ENCODE measurements around the gene BEGAIN.

The BEGAIN gene

DNA sequence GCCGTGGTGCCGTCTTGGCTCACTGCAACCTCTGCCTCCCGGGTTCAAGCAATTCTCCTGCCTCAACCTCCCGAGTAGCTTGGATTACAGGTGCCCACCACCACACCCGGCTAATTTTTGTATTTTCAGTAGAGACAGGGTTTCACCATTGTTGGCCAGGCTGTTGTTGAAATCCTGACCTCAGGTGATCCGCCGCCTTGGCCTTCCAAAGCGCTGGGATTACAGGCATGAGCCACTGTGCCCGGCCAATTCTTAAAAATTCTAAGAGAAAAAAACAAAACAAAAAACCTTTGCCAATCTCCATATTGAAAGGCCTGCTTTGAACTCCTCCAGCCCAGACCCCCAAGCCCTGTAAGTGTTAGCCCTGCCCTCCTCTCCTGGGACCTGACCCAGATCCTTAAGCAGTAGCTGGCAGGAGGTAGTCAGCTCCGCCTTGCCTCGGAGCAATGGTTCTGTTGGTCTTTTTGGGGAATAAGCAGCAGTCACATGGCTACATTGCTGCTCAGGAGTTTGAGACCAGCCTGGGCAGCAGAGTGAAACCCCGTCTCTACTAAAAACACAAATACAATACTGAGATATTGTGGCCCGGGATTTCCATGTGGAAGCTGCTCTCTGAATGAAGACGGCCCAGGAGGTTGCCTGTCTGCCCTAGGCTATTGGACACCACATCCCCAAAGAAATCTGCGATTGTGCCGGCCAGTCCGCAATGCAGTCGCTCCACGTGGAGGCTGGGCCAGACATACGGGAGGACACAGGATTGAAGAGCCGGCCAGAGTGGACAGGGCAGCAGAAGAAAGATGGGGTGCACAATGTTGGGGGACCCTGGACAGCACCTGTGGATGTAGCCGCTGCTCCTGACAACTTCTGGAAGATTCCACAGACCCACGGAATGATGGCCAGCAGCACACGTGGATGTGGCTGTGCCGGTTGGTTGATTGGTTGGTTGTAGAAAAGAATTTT is 28.8 kb upstream of the BEGAIN start:
- no peak for DNase-seq

DNA sequence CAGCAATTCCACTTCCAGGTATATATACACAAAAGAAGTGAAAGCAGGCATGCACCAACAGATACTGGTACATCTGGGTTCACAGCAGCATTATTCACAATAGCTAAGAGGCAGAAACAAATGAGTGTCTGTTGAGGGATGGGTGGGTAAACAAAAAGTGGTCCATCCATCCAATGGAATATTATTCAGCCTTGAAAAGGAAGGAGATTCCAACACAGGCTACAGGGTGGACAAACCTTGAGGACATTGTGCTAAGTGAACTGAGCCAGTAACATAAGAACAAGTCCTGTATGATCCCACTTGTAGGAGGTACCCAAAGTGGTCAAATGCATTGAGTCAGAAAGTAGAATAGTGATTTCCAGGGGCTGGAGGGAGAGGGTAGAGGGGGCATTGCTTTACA is 27.6 kb upstream of the BEGAIN start:
- no peak for DNase-seq

DNA sequence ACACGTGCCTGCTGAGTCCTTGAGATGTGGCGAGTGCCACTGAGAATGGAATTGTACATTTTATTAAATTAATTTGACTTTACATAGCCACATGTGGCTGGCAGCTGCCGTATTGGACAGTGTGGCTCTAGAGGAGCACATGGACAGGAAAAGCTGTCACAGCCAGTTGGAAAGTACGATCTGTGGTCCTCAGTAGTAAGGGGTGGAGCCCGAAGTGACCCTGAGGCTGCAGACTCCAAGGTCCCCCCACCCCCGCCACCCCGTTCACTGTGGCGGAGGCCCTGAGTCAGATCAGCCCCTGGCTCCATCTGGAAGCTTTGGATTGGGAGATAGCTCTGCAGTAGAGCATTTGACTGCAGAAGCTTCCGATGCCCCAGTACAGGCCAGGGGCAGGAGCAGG is 25.8 kb upstream of the BEGAIN start:
- DNase-seq, result no peak

DNA sequence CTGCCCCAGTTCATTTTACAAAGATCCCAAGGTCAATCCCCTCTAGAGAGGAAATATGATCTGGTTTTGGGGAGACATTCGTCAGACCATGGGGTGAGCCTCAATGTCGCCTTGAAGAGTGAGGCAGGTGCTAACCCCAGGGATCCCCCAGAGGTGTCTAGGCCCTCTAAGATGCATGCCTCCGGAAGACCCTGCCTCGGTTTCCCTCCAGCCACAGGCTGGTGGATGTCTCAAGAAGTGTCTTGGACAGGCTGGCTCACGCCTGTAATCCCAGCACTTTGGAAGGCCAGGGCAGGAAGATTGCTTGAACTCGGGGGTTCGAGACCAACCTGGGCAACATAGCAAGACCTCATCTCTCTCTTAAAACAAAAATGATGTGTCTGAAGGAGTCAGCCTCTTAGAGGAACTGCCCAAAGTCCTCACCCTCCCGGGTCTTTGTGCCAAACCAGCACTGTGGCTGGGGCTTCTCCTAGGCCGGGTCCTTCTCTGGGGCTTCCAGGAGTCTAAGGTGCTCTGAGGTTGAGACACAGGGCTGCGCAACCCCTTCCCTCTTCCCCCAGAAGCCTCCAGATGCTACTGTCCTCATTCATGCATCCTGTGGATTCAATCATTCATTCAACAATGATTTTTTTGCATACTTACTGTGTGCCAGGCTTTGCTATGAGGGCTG is 24.7 kb upstream of the BEGAIN start:
- DNase-seq, result no peak

DNA sequence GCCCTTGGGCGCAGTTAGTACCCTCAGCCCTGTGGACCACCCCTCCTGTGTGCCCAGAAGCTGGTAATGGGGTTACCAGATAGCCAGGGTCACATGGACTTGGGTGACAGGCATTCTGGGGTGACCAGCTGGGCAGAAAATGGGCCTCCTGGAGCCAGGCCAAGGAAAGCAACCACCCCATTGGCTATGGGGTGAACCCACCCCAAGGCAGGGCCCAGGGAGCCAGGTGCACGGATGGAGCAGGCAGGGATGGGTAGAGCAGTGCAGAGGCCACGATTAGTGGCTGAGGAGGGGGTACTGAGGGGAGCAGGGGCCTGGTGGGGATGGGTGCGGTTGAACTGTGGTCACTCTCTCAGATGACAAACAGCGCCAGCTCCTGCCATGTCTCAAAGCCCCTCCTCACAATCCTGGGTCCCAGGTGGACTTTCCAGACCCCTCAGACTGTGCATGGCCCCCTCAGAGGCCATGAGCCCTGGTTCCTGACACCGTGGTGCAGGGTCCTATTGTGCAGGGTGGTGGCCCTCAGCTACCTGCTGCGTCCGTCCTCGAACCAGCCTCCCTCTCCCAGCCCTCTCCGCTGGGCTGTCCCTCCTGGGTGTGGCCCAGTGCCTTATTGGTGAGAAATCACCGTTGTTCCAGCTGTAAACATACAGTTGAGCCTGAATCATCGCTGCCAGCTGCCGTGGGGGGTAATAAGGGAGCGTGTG is 23.4 kb upstream of the BEGAIN start:
- DNase-seq, result no peak

DNA sequence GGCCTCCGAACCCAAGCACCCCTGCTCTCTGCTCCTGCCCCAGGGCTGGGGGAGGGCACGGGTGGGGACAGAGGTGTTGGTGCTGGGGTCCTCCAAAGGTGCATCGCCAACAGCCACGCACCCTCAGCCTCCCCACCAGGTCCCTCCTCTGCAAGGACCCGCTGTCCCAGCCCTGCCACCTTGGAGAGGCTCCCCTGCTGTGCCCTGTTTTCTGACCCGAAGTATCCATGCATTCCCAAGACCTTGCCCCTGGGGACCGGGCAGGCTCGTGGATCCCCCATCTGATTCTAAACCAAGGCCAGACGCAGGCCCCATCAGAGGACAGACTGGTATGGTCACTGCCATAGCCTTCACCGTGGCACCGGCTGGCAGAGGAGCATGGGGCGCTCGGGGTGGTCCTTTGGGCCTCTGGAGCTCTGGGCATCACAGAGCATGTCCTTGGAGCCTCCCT is 22.7 kb upstream of the BEGAIN start:
- DNase-seq, result no peak

DNA sequence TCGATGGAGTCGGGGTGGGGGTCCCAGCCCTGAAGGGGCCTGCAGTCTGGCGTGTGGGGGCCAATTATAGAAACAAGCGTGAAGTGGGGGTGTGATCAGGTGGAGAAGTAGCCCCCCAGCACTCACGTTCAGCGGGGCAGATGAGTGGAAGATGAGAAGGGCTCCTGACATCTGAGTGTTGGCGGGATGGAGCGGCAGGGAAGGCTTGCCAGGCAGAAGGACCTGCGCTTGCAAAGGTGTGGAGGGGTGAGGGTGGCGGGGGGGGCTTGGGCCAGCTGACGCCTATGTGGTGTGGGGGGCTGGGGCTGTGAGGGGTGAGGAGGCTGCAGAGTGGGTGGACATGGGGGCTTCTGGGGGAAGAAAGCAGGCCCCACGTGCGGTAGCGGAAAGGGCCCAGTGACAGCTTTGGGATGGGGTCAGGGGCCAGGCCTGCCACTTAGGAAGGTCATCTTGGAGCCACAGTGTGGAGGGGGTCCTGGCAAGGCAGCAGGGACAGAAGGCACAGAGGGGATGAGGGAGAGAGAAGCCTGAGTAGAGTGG is 22.2 kb upstream of the BEGAIN start:
- DNase-seq, result no peak

DNA sequence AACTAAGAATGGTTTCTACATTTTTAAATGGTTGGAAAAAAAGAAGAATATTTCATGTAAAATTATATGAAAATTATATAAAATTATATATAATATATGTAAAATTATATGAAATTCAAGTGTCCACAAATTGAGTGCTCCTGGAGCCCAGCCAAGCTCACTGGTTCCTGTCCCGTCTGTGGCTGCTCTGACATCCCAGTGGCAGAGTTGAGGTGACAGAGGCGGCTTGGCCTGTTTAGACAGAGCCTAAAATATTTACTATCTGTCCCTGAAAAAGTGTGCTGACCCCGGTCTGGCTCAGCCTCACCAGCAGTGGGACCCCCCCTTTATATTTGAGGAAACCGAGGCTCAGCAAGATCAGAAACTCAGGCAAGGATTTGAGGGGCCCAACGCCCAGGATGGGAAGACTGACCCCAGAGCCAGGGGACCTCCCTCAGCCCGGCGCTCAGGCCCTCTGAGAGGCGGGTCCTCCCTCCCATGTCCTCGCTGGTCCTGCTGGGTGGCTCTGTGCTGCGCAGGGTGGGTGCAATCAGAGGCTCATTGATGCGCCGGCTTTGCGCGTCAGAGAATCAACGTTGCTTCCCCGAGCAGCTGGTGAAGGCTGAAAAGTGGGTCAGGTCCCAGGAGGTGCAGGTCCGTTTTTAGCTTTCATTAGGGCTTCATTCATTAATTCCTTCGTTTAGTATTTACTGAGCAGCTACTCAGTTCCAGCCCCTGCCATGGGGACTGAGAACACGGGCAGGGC is 21.5 kb upstream of the BEGAIN start:
- no peak for DNase-seq

DNA sequence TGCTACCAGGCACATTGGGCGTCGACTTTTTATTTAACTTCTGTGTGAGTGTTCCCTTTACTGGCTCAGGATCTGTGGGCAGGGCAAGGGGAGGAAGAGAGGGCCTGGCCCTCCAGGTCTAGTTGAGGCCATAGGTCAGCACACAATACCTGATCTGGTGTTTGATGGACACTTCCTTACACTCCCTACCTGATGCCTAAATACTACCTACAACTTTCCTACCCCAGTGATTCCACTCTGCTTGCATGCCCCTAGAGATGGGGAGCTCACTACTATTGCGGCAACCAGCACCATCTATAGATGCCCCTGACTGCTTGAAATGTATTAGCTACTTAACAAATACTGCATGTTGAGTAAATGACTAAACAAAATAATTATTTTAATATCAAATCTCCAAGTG is 20.8 kb upstream of the BEGAIN start:
- no peak for DNase-seq

DNA sequence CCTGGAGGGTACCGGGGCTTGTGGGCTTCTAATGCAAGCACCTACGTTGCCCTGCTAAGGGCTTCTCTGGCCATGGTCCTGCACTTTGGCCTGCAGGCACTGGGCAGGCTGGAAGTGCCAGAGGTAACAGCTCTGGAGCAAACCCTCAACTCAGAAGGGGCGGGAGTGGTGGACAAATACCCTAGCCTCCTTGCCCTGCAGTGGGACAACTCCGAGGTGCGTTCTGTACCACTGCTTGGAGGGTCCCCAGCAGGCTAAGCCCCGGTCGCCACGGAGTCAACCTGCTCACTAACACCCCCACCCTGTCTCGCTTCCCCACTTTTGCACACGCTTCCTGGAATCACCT is 20.4 kb upstream of the BEGAIN start:
- DNase-seq, result no peak

DNA sequence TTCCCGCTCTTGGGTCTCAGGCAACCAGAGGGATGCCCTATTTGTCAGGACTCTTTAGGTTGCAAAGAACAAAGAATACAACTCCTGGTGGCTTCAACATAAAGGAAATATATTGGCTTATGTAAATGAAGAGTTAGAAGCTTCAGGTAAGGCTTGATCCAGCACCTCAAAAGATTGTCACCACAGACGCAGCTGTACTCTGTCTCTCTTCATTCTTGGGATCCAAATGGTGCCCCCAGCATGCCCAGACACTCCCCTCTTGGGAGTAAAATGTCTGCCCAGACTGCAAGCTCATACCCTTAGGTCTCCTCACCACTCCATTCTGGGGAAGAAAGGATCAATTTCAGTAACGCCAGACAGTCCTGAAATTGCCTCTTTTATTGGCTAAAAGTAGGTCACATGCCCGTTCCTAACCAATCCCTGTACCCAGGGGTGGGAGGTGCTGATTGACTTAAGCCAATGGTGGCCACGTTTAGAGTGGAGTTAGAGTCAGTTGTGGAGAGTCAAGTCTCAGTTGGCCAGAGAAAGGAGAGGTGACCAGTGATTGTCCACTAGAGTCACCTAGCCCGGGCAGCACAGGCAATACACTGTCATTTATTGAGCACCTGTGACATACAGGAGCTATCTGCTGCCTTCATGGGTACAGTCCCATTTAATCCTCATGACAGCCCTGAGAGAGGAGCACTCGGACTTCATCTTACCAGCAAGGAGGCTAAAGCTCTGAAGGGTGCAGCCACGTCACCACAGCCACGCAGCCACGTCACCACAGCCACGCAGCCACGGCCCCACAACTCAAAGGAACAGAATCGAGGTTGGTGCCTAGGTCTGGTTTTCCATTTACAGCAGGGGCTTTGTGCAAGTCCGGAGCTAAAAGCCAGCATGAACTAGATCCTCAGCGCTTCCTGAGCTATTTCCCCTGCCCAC is 19.7 kb upstream of the BEGAIN start:
- no peak for DNase-seq

DNA sequence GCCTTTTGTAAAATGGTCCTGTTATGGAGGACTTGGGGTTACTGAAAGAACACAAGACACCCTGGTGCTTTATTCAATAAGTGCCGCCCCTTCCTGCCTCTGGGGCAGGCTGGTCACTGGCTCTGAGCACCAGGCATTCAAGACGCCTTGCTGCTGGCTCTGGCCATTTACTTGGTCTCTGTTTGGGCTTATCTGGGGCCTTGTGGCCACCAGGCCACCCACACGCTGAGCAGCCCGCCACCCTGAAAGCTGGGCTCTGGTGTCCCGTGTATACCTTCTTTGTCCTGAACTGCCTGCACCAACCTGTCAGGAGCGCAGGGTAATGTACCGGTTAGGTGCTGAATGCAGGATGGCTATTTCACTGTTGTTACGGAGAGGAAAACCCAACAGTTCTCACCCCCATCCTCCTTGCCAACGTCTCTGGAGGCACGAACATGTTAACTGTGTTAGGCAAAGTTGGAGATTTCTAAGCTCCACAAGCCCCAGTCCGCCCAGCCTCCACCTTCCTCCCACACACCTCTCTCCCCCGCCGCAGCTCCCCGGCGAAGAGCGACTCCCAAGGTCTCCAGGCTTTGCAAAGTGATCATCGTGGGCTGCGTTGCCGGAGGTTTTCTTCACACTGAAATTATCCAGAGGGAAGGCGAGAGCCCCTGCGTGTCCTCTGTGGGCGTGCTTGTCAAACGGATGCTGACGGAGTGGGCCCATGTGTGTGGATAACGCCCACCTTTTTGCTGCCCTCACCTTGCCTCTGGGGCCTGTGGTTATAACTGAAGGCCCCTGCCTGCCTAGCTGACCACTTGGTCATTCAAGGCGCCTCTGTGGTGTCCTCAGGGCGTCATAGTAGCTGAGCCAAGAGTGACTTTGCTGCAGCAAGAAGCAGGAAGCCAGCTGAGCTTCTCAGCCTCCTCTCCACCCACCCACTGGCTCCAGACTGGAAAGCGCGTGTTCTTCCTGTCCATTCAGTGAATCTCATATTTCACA is 18.8 kb upstream of the BEGAIN start:
- DNase-seq, result no peak

DNA sequence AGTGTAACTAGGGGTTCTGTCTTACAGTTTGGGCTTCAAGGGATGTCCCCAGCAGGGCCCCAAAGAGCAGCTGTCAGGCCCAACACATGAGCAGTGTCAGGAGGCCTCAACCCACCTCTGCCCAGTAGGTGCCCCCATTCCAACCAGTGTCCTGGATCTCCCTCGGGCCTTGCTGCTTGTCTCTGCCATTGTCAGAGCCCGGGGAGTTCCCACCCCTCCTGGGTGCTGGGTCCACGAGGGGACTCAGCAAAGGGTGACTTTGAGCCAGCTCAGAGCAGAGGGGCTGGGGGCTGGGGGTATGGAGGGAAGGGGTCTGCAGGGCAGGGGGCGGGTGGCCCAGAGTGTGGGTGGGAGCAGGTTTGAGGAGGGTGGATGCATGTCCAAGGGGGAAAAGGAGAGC is 18.0 kb upstream of the BEGAIN start:
- DNase-seq, result no peak

DNA sequence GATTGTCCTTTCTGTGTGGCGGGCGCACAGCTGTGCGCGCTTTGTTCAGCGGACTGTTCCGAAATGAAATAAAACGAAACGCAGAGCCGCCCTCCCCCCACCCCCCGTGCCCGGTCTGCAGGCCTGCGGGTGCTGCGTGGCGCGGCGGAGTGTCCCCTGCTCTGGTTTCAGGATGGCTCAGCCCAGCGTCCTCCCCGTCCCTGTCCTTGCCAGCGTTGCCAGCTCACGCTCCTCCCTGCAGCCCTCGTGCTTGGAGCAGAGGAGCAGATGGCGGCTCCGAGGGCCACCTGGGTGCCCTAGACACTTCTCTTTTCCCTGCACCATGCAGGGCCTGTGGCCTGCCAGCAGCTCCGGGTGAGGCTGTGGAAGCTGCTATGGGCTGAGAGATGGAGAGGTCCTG is 17.5 kb upstream of the BEGAIN start:
- DNase-seq, result no peak

DNA sequence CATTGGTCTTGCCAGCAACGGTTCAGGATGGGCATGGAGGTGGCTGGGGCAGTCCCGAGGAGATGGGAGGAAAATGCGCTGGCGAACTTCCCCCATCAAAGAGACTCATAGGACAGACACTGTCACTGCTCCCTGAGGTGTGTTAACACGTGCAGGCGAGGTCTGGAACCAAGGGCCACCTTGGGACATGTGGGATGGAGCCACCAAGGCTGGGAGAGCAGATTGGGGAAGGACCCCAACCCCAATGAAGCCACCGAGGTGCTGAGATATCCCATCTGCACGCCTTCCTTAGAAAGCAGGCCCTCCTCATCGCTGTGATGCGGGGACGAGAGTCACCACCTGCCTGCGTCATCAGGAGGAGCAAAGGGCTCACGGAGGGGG is 16.9 kb upstream of the BEGAIN start:
- no peak for DNase-seq

DNA sequence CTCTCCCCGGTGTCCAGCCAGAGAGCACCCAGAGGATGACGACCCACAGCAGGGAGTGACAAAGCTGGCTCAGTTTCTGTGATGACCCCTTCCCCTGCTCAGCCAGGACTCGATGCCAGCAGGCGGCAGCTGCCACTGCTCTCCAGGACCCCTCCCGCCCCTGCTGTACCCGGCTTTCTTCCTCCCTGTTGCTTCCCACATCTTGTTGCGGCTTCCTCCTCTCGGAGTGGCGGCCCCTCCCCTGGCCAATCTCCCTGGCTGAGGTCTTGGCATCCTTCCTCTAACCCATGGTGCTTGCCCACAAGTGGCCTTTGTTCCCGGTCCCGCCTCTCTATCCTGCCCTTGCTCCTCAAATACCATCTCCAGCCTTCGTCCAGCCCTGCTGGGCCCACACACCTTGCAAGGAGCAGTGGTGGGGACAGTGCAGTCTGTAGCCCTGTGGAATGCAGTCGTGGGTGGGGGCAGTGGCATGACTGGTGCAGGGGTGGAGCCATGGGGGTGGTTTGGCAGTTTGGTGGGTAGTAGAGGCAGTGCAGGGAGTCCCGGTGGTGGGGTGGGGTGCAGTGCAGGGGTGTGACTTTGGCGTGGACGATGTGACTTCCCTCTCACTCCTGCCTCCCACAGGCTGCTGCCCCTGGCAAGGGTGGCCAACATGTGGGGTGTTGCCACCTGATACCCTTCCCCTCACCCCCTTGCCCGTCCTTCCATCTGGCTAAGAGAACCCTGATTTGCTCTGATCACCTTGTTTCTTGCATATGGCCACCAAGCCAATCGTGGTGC is 16.3 kb upstream of the BEGAIN start:
- no peak for DNase-seq

DNA sequence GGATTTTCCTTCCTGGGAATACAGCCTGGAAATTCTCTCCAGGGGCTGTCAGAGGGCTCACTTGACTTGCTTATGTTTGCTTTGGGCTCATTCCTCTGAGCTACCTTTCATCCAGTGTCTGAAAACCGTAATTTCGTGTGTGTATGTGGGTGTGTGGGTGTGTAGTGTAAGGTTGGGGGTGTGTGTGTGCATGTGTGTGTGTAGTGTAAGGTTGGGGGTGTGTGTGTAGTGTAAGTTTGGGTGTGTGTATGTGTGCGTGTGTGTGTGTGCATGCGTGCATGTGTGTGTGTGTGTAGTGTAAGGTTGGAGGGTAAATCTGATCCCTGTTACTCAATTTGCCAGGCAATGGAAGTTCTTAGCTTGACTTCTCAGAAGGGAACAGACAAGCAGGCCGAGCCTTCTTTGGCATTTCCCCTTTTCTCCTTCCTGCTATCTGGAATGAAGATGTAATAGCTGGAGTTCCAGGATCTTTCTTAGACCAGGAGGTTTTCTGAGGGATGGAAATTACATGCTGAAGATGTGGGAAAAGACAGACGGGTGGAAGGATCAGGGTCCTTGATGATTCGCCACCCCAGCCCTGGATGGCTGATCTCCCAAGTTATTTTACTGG is 15.5 kb upstream of the BEGAIN start:
- no peak for DNase-seq

DNA sequence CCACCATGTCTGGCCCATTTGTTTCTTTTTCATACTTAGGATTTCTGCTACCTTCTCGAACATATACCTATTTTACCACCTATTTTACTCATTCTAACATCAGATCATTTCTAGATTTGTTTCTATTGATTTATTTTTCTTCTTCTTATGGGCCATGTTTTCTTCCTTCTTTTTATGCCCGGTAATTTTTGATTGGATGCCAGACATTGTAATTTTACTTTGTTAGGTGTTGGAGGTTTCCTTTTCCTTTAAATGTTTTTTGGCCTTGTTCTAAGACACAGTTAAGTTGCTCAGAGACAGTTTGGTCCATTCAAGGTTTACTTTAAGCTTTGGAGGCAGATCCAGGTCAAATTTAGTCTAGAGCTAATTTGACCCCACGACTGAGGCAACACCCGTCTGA is 14.7 kb upstream of the BEGAIN start:
- no peak for DNase-seq

DNA sequence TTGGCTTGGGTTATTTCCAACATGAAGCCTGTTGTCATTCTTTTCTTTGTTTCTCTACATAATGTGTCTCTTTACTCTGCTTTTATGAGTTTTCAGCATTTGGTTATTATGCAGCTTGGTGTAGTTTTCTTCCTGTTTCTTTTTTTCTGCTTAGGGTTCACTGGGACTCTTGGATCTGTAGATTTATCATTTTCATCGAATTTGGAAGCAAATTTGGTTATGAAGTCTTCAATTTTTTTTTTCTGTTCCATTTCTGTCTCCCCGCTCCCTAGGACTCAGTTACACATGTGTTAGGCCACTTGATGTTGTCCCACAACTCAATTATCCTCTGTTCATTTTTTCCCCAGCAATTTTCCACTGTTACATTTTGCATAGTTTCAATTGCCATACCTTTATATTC is 13.8 kb upstream of the BEGAIN start:
- no peak for DNase-seq

Measured in GOT3 (cell line).